HG02970 (cell line): ENCODE measurements around the gene CES3.
"Not testable (repeated sequence)": the region's sequence is repeated elsewhere in the genome, so short reads cannot be mapped to it uniquely, and the experiment has no call there.

ENCODE experiments used
- ATAC-seq: cut with Tn5 transposase; IDR thresholded peaks from one replicate; pipeline ENCODE4 v1.9.1; 2021; ENCODE audit warnings: mild to moderate bottlenecking, moderate library complexity, moderate number of reproducible peaks; ENCODE audit not compliant: unreplicated experiment, low FRiP score

The CES3 gene

DNA sequence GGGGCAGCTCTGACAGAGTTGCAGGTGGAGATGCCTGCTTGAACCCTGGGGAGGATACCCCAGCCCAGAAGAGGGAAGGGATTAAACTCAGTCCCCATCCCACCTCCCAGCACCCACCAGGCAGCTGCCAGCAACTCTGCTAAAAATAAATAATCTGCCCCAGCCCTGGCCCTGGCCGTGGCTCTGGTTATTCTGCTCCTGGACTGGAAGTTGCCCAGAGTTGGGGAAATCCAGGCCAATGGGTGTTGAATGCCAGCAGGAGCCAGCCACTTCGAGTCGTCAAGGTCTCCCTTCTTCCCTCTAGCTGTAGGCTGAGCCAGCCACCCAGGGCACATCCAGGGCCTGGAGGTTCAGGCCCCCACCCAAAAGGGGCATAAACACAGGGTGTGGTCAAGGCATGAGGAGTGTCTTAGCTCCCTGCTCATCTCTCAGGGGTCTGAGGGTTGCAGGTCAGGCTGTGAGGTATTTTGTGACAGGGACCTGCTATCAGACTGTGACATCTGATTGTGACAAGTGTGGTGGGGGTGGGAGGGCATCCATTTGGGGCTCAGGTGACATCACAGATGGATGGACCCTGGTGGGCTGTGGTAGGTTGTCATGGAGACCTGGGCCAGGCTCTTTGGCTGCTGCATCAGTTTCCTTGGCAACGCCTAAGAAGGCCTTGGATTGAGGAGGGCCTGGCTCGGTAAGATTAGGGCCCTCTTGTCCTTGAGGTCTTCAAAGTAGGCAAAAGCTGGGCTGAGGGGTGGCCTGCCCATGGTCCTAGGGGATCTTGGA is 34.7 kb upstream of the CES3 start:
- ATAC-seq = no peak

DNA sequence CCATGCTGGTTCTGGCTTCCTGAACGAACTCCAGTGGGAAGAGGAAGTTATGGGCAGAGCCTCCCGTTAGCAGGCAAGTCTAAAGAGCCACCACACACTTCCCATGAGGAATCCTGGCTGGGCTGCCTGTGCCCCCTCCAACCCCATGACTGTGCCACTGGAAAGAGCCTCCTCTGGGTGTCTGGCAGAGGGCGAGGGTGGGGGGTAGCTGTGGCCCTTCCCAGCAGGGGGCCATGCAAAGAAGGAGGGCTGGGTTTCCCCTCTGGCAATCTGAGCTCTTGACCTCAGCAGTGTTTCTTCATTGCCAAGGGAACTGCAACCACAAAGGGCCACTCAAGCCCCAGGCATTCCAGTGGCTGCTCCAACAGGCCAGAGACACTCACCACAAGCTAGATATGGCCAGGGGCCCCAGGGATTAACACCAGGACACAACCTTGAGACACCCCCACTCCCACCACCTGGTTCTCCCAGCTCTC is 34.1 kb upstream of the CES3 start:
- no peak for ATAC-seq

DNA sequence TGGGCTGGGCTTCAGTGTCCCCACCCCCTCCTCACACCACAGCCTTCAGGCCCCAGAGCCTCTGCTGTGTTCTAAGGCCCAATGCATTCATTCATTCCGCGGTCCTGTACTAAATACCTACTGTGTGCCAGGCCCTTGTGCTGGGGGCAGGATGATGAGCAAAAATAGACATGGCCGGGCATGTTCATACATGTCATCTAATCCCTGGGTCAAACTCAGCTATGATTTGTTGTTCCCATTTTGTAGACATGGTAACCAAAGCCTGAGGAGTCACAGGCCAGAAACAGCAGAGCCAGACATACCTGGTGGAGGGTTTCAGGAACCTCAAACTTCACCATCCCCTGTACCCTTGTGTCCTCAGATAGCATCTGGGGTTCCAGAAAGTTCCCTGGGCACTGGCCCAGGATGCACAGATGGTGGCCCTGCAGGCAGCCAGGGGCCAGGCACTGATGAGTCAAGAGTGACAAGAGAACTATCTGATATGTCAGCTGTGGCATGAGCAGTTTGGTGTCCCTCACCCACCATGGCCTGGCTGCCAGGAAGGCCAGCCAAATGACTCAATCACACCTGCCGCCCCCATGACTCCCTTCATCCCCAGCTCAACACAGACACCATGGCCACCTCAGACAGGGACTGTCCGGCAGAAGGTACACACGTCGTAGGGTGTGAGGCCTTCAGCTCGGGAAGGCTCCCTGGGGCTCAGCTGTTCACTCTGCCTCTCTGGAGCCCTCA is 33.0 kb upstream of the CES3 start:
- no peak for ATAC-seq

DNA sequence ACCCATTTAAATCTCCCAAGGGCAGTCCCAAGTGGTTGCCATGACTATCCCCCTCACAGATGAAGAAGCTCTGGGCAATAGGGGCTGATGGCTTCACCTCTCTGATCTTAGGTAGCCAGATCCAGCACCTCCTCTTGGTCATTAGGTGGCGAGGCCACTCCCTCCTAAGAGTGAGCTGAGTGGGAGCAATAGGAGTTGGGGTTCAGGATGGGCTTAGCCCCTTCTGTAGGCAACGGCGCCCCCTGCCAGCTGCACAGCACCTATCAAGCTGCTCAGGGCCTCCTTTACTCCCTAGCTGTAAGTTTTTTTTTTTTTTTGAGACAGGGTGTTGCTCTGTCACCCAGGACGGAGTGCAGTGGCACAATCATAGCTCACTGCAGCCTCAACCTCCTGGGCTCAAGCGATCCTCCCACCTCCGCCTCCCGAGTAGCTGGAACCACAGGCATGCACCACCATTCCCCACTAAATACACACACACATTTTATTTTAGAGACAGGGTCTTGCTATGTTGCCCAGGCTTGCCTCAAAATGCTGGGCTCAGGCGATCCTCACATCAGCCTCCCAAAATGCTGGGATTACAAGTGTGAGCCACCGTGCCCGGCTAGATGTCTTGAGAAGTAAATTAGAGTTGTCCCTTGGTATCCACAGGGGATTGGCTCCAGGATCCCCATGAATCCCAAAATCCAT is 32.2 kb upstream of the CES3 start:
- no peak for ATAC-seq

DNA sequence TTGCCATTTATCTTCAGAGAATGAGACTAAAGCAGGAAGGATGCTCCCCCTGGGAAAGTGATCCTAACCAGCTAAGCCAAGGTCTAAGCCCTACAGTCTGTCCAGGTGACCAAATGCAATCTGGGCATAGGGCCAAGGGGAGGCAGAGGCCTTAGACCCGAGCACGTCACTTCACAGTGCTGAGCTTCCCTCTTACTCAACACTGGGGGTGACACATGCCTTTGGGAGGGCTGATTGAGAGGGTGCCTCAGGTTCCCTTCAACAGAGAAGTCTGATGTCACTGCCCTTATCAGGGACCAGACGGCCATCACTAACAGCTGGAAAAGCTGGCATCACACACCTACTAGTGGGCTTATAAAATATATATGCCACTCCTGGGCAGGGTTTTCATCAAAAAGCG is 30.9 kb upstream of the CES3 start:
- no peak for ATAC-seq

DNA sequence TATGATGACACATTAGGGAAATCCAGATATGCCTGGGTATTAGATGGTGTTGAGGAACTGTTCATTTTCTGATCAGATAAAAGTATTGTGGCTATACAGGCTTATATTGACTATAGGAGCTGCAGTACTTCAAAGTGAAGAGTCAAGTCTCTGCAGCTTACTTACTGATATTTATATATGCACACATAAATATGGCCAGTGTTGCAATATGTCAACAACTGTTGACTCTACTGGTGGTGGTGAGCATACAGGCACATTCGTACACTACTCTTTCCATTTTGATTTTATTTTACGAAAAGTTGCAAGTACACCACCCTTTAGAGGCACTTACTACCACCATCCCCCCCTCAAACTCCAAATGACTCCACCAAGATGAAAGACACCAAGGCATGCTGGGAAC is 29.4 kb upstream of the CES3 start:
- no peak for ATAC-seq

DNA sequence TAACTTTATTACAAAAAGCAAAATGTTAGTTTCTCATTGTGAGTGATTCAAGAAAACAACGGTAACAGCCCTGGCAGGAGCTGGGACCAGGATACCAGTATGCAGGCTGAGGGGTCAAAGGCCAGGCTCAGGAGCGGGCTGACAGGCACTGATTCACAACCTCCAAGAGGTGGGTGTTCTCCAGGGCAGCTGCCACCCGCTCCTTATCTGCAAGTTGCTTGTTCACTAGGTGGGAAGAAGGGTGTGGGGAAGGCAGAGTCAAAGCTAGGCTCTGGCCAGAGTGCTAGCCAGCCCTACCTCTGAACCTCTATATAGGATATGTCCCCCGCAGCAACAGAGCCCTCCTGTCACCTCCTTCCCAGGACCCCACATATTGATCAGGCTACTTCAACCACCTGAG is 29.0 kb upstream of the CES3 start:
- no peak for ATAC-seq

DNA sequence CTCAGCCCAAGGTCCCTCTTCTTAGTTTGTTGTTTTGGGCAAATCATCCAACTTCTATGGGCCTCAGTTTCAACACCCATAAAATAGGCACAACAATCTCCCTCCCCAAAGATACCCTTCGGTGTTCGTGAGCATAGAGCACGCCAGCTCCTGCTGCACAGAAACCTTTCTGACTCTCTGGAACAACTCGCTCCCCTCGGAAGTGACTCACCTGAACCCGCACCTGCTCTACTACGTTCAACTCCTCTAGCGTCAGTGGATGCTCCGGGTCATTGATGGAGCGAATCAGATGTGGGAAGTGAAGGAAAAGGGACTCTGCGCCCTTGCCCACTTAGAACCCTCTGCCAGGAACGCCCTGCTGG is 27.3 kb upstream of the CES3 start:
- no peak for ATAC-seq

DNA sequence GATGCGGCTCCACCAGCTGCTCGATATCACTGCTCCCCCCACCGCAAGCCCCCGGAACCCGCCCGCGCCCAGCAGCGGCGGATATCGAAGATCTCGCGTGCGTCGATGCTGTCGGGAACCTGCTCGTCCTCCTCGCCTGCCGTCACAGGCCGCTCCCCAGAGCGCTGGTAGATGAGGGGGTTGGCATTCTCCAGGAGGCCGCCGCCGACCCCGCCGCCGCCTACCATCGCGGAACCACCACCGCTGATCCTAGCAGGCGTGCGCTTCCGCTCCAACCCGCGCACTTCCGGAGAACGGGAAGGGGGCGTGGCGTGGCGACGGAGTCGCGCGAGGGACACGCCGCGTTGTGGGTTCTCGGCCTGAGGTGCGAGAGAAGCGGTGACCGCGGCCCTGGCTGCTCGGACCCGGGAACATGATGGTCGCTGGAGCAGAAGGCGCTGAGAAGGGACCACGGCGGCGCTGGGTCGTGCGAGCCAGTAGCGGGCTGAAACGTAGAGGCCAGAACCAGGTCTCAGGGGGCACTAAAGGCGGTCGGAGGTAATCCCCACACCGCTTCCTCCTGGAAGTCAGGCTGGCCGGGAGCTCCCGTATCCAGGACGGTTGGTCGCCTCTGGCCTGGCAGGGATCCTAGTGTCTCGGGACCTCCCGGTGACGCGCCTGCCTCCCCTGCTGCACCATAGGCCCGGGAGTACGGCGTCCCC is 26.8 kb upstream of the CES3 start, which contains the start of gene CIAO2B:
Gene CIAO2B (minus strand): TSS at position 265 of the 701 bp plus-strand sequence. CDS start 38 bp downstream, at position 227.
- peak; percentile 71 for ATAC-seq

DNA sequence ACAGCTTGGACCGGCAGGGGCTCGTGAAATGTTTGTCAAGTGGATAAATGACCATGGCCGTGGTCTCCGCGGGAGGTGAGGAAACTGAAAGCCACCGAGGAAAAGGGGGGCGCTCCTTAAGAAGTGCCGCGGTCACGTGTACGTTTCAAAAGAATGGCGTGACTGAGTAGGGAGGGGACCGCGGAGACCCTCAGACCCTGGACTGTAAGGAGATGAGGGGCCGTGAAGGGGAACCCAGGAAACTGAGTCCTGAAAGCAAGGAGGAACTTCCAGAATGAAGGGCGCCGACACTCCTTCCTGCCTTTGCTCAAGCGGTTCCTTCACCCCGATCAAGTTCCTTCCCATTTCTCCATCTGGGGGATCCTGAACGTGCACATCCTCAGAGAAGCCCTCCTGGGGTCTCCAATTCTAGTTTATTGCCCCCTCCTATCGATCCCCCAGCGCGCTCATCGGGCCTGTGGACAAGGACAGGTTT is 26.2 kb upstream of the CES3 start:
- not testable (repeated sequence) for ATAC-seq

DNA sequence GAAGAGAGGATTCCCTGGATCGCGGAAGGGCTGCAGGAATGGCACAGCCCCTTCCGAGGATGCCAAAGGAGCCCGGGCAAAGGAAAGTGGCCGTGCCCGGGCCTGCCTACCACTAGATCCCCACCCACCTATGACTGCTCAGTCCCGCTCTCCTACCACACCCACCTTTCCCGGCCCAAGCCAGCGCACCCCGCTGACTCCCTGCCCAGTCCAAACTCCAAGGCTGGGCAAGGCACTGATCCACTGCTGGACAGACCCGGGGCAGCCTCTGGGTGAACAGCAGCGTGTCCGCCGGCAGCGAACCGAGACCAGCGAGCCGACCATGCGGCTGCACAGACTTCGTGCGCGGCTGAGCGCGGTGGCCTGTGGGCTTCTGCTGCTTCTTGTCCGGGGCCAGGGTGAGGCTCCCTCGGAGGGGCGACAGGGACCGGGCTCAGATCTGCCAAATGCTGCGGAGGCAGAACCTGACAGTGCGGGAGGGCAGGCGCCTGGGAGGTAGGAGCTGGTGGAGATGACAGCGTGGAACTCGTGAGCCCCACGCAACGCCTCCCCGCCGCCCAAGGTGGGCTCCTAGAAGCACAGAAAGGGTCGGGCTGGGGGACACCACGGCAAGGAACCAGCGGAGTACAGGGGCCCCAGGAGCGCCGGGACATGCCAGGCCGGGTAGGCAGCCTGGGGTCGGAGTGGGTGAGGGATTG is 25.6 kb upstream of the CES3 start, which contains the start of gene CES2:
Gene CES2 (plus strand): TSS at position 203 of the 698 bp plus-strand sequence. CDS start 120 bp downstream, at position 323.
- ATAC-seq = no peak

DNA sequence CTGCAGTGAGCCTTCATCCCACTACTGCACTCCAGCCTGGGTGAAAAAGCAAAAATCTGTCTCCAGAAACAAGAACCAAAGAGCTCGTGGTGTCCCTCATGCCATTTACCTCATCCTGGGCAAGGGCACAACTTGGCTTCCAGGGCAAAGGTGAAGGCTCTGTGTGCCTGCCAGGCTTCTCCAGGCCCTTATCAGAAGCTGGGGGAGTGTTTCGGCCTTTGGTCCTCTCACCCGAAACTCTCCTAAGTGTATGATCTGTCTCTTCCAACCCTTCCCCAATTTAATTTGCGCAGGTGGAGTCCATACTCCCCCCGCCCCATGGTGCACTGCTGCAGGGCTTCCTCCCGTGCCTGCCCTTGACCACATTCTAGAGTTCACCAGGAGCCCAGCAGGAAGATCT is 24.6 kb upstream of the CES3 start:
- no peak for ATAC-seq

DNA sequence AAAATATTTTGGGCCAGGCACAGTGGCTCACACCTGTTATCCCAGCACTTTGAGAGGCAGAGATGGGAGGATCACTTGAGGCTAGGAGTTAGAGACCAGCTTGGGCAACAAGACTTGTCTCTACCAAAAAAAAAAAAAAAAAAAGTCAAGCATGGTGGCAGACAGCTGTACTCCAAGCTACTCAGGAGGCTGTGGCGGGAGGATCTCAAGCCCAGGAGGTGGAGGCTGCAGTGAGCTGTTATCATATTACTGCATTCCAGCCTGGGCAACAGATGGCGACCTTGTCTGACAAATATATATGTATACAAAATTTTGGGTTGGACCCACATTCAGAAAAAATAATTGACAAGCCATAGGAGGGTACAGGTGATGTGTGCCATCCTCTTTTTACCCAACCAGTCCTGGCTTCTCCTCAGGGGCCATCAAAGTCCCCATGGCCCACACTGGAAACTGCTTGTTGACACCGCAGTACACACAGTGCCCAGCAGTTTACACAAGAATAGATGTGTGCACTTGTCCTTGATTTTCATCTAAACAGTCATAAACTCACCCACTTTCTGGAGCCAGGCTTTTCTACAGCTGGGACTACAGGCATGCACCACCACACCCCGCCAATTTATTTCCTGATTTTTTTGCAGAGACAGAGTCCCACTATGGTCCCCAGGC is 24.0 kb upstream of the CES3 start:
- ATAC-seq = no peak

DNA sequence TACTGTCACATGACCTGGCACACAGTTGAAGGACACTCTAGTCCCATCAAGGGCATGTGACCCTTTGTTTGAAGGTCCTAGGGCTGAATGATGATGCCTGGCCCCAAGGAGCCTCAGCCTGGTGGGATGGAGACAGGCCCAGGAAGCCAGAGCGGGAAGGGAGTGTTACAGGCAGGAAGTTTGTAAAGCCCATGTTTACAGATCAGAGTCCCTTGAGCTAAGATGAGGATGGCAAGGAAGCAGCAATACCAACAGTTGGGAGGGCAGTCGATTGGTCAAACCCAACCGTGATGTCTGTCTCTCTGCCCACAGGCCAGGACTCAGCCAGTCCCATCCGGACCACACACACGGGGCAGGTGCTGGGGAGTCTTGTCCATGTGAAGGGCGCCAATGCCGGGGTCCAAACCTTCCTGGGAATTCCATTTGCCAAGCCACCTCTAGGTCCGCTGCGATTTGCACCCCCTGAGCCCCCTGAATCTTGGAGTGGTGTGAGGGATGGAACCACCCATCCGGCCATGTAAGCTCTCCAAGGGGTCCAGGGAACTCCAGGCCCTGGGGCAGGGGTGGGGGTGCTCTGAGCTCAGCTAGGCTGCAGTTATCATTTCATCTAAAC is 23.2 kb upstream of the CES3 start:
- no peak for ATAC-seq

DNA sequence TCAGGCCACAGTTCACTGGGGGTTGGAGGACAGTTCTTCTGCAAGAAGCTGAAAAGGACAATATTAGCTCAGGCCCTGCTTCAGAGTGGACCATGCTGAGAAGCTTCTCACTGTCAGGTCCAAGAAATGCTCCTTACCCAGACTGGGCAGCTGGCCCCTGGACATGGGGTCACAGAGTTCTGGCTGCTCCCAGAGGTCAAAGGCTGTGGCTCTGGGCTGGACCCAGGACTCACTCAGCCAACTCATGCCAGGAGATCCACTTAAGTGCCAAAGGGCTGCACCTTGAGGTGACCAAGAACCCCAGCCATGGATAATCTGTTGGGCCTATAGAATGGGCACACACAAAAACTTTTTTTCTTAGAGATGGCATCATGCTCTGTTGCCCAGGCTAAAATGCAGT is 21.7 kb upstream of the CES3 start:
- no peak for ATAC-seq

DNA sequence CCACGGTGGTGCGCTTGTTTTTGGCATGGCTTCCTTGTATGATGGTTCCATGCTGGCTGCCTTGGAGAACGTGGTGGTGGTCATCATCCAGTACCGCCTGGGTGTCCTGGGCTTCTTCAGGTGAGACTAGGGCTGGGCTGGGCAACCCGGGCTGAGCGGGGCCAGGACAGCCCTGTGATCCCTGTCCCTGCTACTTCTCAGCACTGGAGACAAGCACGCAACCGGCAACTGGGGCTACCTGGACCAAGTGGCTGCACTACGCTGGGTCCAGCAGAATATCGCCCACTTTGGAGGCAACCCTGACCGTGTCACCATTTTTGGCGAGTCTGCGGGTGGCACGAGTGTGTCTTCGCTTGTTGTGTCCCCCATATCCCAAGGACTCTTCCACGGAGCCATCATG is 20.8 kb upstream of the CES3 start:
- ATAC-seq = no peak

DNA sequence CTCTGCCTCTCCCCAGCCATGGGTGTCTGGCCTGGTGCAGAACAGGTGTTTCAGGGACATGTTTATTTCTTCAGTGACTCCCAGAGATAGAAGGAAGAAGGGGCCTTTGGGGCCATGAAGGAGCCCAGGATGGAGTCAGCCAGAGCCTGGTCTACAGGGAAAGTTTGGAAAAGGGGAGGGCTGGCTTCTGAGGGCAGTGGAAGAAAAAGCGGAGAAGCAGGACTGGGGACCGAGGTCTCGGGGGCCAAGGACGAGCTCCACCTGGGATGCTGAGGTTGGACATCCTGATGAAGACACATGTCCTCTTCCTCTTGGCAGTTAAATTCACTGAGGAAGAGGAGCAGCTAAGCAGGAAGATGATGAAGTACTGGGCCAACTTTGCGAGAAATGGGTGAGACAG is 18.1 kb upstream of the CES3 start:
- ATAC-seq = no peak

DNA sequence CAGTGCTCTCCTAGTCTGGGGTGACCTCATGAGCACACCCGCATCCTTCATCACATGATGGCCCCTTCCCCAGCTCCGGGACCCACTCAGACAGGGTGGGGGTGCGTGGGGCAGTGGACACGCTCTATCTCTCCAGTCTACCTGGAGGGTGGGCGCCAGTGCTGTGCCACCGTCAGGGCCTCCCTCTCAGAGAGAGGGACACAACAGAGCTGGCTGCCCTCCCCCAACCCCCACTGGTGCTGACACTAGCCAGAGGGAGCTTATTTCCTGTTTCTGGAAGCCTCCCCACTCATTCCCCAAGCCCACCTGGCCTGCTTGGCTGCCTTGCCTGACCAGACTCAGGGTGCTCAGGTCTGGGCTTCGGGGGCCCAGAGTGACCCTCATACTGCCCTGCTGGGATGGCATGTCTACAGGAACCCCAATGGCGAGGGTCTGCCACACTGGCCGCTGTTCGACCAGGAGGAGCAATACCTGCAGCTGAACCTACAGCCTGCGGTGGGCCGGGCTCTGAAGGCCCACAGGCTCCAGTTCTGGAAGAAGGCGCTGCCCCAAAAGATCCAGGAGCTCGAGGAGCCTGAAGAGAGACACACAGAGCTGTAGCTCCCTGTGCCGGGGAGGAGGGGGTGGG is 17.5 kb upstream of the CES3 start:
- no peak for ATAC-seq
